HEK293T (cell line): ENCODE measurements around the gene KCNMA1.

ENCODE experiments used
- CTCF ChIA-PET: fragments of 350-600 bp; formaldehyde crosslinking; extraction: SDS; loops from one replicate; lab custom pipeline; 2021; ENCODE audit warnings: antibody characterized with exemption, inconsistent platforms; lab: Yijun Ruan, JAX
- POLR2A ChIA-PET: fragments of 350-600 bp; formaldehyde crosslinking; extraction: SDS; loops from one replicate; lab custom pipeline; 2020; ENCODE audit warnings: antibody characterized with exemption, inconsistent platforms; lab: Yijun Ruan, JAX
- DNase-seq: peaks from one replicate; pipeline ENCODE4 v3.0.0; 2012; ENCODE audit warnings: mixed read lengths; ENCODE audit errors: extremely low spot score
- ARNT ChIP-seq: fragments of 450-650 bp; IDR thresholded peaks from 2 replicates; pipeline ENCODE4 v1.6.1; 2017; ENCODE audit warnings: mild to moderate bottlenecking
- BHLHE40 ChIP-seq: fragments of 450-650 bp; IDR thresholded peaks from 2 replicates; pipeline ENCODE4 v1.6.1; 2016; ENCODE audit warnings: mild to moderate bottlenecking, moderate library complexity, borderline replicate concordance
- CTBP1 ChIP-seq: fragments of 450-650 bp; IDR thresholded peaks from 2 replicates; pipeline ENCODE4 v1.6.1; 2016; ENCODE audit warnings: borderline replicate concordance
- ELF4 ChIP-seq: fragments of 450-650 bp; IDR thresholded peaks from 2 replicates; pipeline ENCODE4 v1.6.1; 2017; ENCODE audit warnings: antibody characterized with exemption
- FOXA1 ChIP-seq: fragments of 450-650 bp; IDR thresholded peaks from 2 replicates; pipeline ENCODE4 v1.6.1; 2016; ENCODE audit warnings: mild to moderate bottlenecking
- FOXK2 ChIP-seq: fragments of 450-650 bp; IDR thresholded peaks from 2 replicates; pipeline ENCODE4 v1.6.1; 2016; ENCODE audit warnings: mild to moderate bottlenecking
- FOXM1 ChIP-seq: fragments of 450-650 bp; IDR thresholded peaks from 2 replicates; pipeline ENCODE4 v1.6.1; 2017; ENCODE audit warnings: mild to moderate bottlenecking, borderline replicate concordance
- HDGF ChIP-seq: fragments of 450-650 bp; IDR thresholded peaks from 2 replicates; pipeline ENCODE4 v1.6.1; 2017; ENCODE audit warnings: antibody characterized with exemption, borderline replicate concordance
- L3MBTL2 ChIP-seq: fragments of 450-650 bp; conservative IDR thresholded peaks from 2 replicates; pipeline ENCODE4 v1.6.1; 2016; ENCODE audit warnings: mild to moderate bottlenecking
- LEF1 ChIP-seq: fragments of 450-650 bp; IDR thresholded peaks from 2 replicates; pipeline ENCODE4 v1.6.1; 2017; ENCODE audit warnings: mild to moderate bottlenecking, borderline replicate concordance
- NFRKB ChIP-seq: fragments of 450-650 bp; IDR thresholded peaks from 2 replicates; pipeline ENCODE4 v1.6.1; 2016; ENCODE audit warnings: mild to moderate bottlenecking, moderate library complexity
- SP1 ChIP-seq: fragments of 450-650 bp; IDR thresholded peaks from 2 replicates; pipeline ENCODE4 v1.6.1; 2017
- SUZ12 ChIP-seq: fragments of 450-650 bp; IDR thresholded peaks from 2 replicates; pipeline ENCODE4 v1.6.1; 2016; ENCODE audit warnings: mild to moderate bottlenecking
- TARDBP ChIP-seq: fragments of 450-650 bp; IDR thresholded peaks from 2 replicates; pipeline ENCODE4 v1.6.1; 2016
- ZNF384 ChIP-seq: fragments of 450-650 bp; IDR thresholded peaks from 2 replicates; pipeline ENCODE4 v1.6.1; 2016
- TF ChIP-seq, protein P1 (sequence below): fragments of 450-650 bp; IDR thresholded peaks from 2 replicates; pipeline ENCODE4 v1.6.1; 2016

The KCNMA1 gene

GRCh38 chr10:77640167-77640566 lies 2.6 kb upstream of the KCNMA1 start:
- no peak for TF ChIP-seq L3MBTL2
- TF ChIP-seq HDGF, result no peak
- no peak for TF ChIP-seq ARNT
- no peak for TF ChIP-seq NFRKB
- no peak for TF ChIP-seq FOXM1
- TF ChIP-seq LEF1, result no peak
- TF ChIP-seq FOXK2, result no peak
- TF ChIP-seq ELF4, result no peak
- TF ChIP-seq FOXA1, result no peak
- no peak for TF ChIP-seq CTBP1
- no peak for TF ChIP-seq SUZ12
- no peak for TF ChIP-seq BHLHE40
- TF ChIP-seq SP1, result no peak
- no peak for TF ChIP-seq ZNF384
- TF ChIP-seq TARDBP, result no peak
- TF ChIP-seq, protein P1, sequence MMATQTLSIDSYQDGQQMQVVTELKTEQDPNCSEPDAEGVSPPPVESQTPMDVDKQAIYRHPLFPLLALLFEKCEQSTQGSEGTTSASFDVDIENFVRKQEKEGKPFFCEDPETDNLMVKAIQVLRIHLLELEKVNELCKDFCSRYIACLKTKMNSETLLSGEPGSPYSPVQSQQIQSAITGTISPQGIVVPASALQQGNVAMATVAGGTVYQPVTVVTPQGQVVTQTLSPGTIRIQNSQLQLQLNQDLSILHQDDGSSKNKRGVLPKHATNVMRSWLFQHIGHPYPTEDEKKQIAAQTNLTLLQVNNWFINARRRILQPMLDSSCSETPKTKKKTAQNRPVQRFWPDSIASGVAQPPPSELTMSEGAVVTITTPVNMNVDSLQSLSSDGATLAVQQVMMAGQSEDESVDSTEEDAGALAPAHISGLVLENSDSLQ, result no peak
- ChIA-PET CTCF (interaction anchor here (3.0 kb wide), 1 partner anchor 466 kb away, joined by 22 read pairs; no protein-coding TSS in a partner anchor), POLR2A (no interaction called here)
- no peak for DNase-seq

GRCh38 chr10:77639756-77640155 lies 2.1 kb upstream of the KCNMA1 start:
- no peak for DNase-seq
- ChIA-PET CTCF (interaction anchor here (3.0 kb wide), 1 partner anchor 466 kb away, joined by 22 read pairs; no protein-coding TSS in a partner anchor), POLR2A (no interaction called here)
- TF ChIP-seq ELF4 (no peak), LEF1 (no peak), BHLHE40 (no peak), ZNF384 (no peak), SUZ12 (no peak), HDGF (no peak), ARNT (no peak), NFRKB (no peak), SP1 (no peak), FOXM1 (no peak)

GRCh38 chr10:77638321-77639101 lies 903 bp upstream of the KCNMA1 start:
- DNase-seq, result peak; percentile 36
- POLR2A ChIA-PET, result no interaction called here
- no peak for TF ChIP-seq ELF4
- TF ChIP-seq ARNT, result no peak
- no peak for TF ChIP-seq SP1
- TF ChIP-seq, protein P1, result no peak
- TF ChIP-seq NFRKB, result no peak
- TF ChIP-seq FOXK2, result no peak
- TF ChIP-seq CTBP1, result no peak
- TF ChIP-seq L3MBTL2, result no peak
- no peak for TF ChIP-seq TARDBP
- no peak for TF ChIP-seq FOXA1
- TF ChIP-seq ZNF384, result no peak
- no peak for TF ChIP-seq FOXM1
- TF ChIP-seq HDGF, result no peak
- no peak for TF ChIP-seq BHLHE40
- TF ChIP-seq LEF1, result no peak
- TF ChIP-seq SUZ12, result no peak
- CTCF ChIA-PET, result interaction anchor here (1.1 to 3.0 kb wide), 2 partner anchors 73 to 465 kb away, joined by 3 to 22 read pairs; no protein-coding TSS in a partner anchor

DNA sequence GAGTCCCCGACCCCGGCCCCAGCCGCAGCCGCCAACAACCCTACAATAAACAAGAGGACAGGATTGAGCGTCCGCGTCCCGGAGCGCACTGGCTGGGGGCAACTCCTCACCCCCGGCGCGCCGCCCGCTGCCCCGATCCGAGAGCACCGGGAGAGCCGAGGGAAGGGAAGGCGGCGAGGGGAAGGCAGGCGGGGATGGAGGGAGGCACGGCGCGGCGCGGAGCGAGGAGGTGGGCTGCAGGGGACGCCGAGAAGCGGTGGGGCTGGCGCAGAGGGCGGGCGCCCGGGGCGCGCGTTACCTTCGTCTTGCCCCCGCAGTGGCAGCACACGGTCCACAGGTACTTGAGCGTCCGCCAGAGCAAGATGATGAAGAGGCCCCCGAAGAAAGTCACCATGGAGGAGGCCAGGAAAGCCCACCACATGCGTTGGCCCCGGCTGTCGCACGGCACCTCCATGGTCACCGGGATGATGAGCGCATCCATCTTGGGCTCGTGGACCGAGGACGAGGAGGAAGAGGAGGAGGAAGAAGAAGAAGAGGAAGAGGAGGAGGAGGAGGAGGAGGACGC lies 559 bp downstream of the KCNMA1 start:
- ChIA-PET POLR2A (interaction anchor here (1.0 kb wide), 1 partner anchor 247 kb away, joined by 3 read pairs; no protein-coding TSS in a partner anchor), CTCF (no interaction called here)
- DNase-seq, result peak; percentile 21
- no peak for TF ChIP-seq FOXM1
- TF ChIP-seq LEF1, result no peak
- TF ChIP-seq FOXA1, result no peak
- TF ChIP-seq NFRKB, result no peak
- TF ChIP-seq ZNF384, result no peak
- no peak for TF ChIP-seq CTBP1
- TF ChIP-seq ELF4, result no peak
- no peak for TF ChIP-seq SP1
- TF ChIP-seq, protein P1, result no peak
- no peak for TF ChIP-seq TARDBP
- no peak for TF ChIP-seq HDGF
- no peak for TF ChIP-seq FOXK2
- TF ChIP-seq L3MBTL2, result no peak
- TF ChIP-seq SUZ12, result no peak
- no peak for TF ChIP-seq ARNT
- no peak for TF ChIP-seq BHLHE40

GRCh38 chr10:77636282-77636966 lies 1.2 kb downstream of the KCNMA1 start:
- no peak for DNase-seq
- TF ChIP-seq LEF1 (no peak), CTBP1 (no peak), BHLHE40 (no peak), L3MBTL2 (no peak), ARNT (no peak), HDGF (no peak), FOXA1 (no peak), FOXM1 (no peak), NFRKB (no peak), SUZ12 (no peak), TARDBP (no peak), SP1 (no peak), ELF4 (no peak), ZNF384 (no peak), FOXK2 (no peak)
- TF ChIP-seq, protein P1, result no peak
- ChIA-PET POLR2A (no interaction called here), CTCF (interaction anchor here (0.9 kb wide), 1 partner anchor 207 kb away, joined by 3 read pairs; no protein-coding TSS in a partner anchor)
